HG02884 (cell line): Measurements from ENCODE around the gene NDFIP1.

Experiments
- ATAC-seq: cut with Tn5 transposase; IDR thresholded peaks from one replicate; pipeline ENCODE4 v1.9.1; 2021; ENCODE audit warnings: mild to moderate bottlenecking, moderate library complexity; ENCODE audit not compliant: unreplicated experiment

Gene NDFIP1

GRCh38 chr5:142091012-142091411 lies 17.6 kb upstream of the NDFIP1 start:
- no peak for ATAC-seq

- ATAC-seq: no peak
These were observed 16.7 kb upstream of the NDFIP1 start for GRCh38 chr5:142091922-142092321.

GRCh38 chr5:142095035-142095434 lies 13.5 kb upstream of the NDFIP1 start:
- no peak for ATAC-seq

- no peak for ATAC-seq
These were observed 12.8 kb upstream of the NDFIP1 start for GRCh38 chr5:142095651-142096330.

GRCh38 chr5:142096382-142096781 lies 12.2 kb upstream of the NDFIP1 start:
- no peak for ATAC-seq

- ATAC-seq: no peak
These were observed 10.9 kb upstream of the NDFIP1 start for GRCh38 chr5:142097681-142098080.

- no peak for ATAC-seq
These were observed 10.3 kb upstream of the NDFIP1 start for GRCh38 chr5:142098275-142098674.

- ATAC-seq: no peak
These were observed 9.6 kb upstream of the NDFIP1 start for GRCh38 chr5:142098931-142099330.

- no peak for ATAC-seq
These were observed 8.3 kb upstream of the NDFIP1 start for GRCh38 chr5:142100307-142100706.

GRCh38 chr5:142102980-142103740 lies 5.4 kb upstream of the NDFIP1 start:
- ATAC-seq: no peak

- ATAC-seq: no peak
These were observed 4.1 kb upstream of the NDFIP1 start for GRCh38 chr5:142104491-142104890.

- ATAC-seq: no peak
These were observed 2.5 kb upstream of the NDFIP1 start for GRCh38 chr5:142106061-142106460.

GRCh38 chr5:142107036-142107735 lies 1.4 kb upstream of the NDFIP1 start:
- no peak for ATAC-seq

- ATAC-seq: no peak
These were observed 695 bp upstream of the NDFIP1 start for GRCh38 chr5:142107736-142108431.

- ATAC-seq: no peak
These were observed 909 bp downstream of the NDFIP1 start for GRCh38 chr5:142109331-142110045.

GRCh38 chr5:142110046-142110531 lies 1.5 kb downstream of the NDFIP1 start:
- no peak for ATAC-seq

GRCh38 chr5:142110988-142111687 lies 2.6 kb downstream of the NDFIP1 start:
- no peak for ATAC-seq

GRCh38 chr5:142114687-142115086 lies 6.1 kb downstream of the NDFIP1 start:
- no peak for ATAC-seq

- ATAC-seq: no peak
These were observed 7.5 kb downstream of the NDFIP1 start for GRCh38 chr5:142115937-142116614.
